HG03520 (cell line): ENCODE results near the gene KRTCAP2.
A peak's percentile ranks its signal among the peaks of the same experiment; 100 is the strongest.
"Not testable (repeated sequence)": the region's sequence is repeated elsewhere in the genome, so short reads cannot be mapped to it uniquely, and the experiment has no call there.

Experiments used
- ATAC-seq: cut with Tn5 transposase; IDR thresholded peaks from one replicate; pipeline ENCODE4 v1.9.1; 2021; ENCODE audit warnings: mild to moderate bottlenecking, moderate library complexity; ENCODE audit not compliant: unreplicated experiment

Gene KRTCAP2

DNA sequence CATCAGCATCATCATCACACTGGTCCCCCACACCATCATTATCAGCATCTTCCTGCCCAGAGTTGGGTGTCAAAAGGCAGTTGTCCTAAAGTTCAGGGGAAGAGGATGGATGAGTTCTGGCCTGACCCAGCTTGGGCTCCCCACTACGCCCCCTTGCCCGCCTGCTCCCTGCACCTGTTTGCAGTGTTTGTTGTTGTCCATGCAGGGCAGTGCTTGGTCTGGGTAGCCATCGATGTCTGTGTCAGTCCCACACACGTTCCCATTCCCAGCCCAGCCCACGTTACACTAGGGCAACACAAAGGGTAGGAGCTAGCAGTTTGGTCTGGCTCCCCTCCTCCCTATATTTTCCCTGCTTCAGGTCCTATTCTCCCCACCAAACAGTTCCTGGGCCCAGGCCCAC is 27.8 kb upstream of the KRTCAP2 start:
- ATAC-seq: no peak

DNA sequence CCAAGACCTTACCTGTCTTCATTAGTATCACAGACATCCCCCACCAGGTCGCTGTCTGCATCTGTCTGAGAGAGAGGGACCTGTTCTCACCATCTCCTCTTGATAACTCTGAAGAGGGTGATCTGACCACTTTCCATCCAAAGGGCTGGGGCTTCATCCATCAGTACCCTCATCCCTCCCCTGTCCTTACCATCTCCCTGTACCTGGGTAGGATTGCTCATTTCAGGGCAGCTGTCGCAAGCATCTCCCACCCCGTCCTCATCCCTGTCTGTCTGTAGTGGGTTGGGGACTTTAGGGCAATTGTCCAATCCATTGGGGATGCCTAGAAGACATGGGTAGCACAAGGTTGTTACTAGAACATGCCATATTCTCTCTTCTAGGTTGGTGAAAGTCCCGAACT is 26.7 kb upstream of the KRTCAP2 start:
- ATAC-seq: no peak

GRCh38 chr1:155198547-155198906 is 25.4 kb upstream of the KRTCAP2 start:
- no peak for ATAC-seq

- no peak for ATAC-seq
These were observed 24.9 kb upstream of the KRTCAP2 start for GRCh38 chr1:155197901-155198546.

- no peak for ATAC-seq
These were observed 24.0 kb upstream of the KRTCAP2 start for GRCh38 chr1:155196893-155197638.

- ATAC-seq: no peak
These were observed 23.2 kb upstream of the KRTCAP2 start for GRCh38 chr1:155196103-155196892.

- no peak for ATAC-seq
These were observed 22.3 kb upstream of the KRTCAP2 start for GRCh38 chr1:155195201-155196102.

DNA sequence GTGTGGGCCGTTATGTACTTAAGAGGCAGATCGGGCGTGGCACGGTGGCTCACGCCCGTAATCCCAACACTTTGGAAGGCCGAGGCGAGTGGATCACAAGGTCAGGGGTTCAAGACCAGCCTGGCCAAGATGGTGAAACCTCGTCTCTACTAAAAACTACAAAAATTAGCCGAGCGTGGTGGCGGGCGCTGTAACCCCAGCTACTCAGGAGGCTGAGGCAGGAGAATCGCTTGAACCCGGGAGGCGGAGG is 20.8 kb upstream of the KRTCAP2 start:
- not testable (repeated sequence) for ATAC-seq

DNA sequence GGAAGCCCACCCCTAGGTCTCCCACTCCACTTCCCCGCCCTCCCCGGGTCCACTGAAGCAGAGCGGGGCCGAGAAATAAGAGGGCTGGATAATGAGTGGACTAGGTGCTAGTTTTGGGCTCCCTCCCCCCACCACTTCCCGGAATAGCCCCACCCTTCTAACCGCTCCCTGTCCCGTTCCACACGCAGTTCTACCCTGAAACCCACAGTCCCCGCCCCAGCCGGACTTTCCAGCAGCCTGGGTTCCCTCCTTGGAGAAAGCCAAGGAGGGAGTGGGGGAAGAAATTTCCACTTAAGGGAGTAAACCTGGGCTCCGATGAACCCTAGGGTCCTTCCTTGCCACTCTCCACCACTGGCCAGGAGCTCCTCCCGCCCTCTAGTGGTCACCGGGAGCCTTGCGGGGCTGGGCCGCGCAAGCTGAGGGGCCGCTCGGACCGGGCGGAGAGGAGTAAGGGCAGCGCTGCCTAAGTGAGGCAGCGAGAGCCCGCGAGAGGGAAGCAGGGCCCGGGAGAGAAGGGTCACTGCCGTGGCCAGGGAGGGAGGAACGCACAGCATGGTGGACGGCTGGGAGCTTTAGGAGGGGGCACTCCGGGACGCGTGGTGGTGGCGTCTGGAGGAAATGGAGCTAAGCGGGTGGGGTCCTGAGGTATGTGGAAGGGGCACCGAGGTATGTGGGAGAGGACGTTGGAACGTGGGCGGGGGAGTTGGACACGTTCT is 20.3 kb upstream of the KRTCAP2 start:
- ATAC-seq: peak; percentile 61

- ATAC-seq: no peak
These were observed 19.5 kb upstream of the KRTCAP2 start for GRCh38 chr1:155192346-155193274.

DNA sequence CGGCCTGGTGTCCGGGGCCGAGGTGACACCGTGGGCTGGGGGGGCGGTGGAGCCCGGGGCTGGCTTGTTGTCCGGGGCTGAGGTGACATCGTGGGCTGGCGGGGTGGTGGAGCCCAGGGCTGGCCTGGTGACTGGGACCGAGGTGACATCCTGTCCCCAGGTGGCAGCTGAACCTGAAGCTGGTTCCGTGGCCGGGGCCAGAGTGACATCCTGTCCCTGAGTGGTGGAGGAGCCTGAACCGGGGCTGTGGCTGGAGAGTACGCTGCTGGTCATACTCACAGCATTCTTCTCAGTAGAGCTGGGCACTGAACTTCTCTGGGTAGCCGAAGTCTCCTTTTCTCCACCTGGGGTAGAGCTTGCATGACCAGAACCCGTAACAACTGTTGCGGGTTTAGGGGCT is 18.8 kb upstream of the KRTCAP2 start:
- ATAC-seq: no peak

- not testable (repeated sequence) for ATAC-seq
These were observed 16.8 kb upstream of the KRTCAP2 start for GRCh38 chr1:155189926-155190325.

- ATAC-seq: no peak
These were observed 15.2 kb upstream of the KRTCAP2 start for GRCh38 chr1:155188268-155188667.

DNA sequence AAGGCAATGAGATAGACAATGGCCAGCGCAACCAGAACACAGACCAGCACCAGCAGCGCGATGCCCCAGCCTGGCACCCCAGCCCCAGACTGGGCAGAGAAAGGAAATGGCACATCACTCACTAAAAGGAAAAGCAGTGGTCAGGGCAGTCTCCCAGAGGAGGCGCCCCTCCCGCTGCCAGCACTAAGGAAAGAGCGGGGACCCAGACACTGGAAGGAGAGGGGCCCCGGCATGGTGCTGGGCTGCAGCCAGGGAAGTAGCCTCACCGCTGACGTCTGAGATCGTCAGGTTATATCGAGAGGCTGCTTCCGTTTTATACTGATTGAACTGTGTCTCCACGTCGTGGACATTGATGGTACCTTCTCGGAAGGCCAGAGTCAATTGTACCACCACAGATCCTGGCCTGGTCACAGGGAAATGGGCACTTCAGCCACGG is 14.4 kb upstream of the KRTCAP2 start:
- no peak for ATAC-seq

- ATAC-seq: no peak
These were observed 13.8 kb upstream of the KRTCAP2 start for GRCh38 chr1:155186794-155187455.

DNA sequence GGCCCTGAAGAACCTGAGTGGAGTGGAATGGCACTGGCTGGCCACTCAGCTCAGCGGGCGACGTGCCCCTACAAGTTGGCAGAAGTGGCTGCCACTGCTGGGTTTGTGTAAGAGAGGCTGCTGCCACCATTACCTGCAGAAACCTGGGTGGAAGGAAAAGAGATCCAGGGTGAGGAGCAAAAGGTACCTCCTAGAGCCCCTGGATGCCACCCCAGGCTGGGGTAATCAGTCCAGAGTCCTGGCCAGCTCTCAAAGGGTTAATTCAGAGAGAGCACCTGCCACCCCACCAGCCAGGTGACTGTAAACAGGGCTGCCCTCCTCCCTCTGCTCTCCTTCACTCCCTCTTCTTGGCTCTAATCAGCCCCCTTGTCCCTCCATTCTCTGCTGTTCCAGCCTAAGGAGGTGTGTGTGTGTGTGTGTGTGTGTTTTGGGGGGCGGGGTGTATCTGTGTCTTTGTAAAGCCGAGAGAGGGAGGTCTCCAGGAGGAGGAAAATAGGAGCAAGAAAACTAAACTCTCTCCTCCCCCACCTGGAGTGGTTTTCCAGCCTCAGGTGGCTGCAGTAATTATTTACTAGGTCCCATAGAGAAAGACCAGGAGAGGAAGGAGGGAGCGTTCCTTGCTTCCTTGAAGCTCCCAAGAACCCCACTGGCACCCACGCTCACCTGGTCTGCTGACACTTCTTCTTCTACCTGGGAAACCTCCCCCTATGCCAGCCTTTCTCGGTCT is 13.1 kb upstream of the KRTCAP2 start:
- no peak for ATAC-seq

- peak; percentile 9 for ATAC-seq
These were observed 12.6 kb upstream of the KRTCAP2 start for GRCh38 chr1:155185783-155186066.
